HCT116 (cell line): Measurements from ENCODE around the gene IGF2R. TPM values are rescaled to one million over a fixed set of nuclear protein-coding genes. Genes with fewer than 3 reads are reported as not detected.

Experiments
- ATAC-seq: fragments of 200-7000 bp; cut with Tn5 transposase; 2 replicates; pipeline ENCODE4 v1.9.1; 2020; ENCODE audit warnings: mild to moderate bottlenecking, moderate library complexity
- BruUV-seq: library from RNA; stranded (reverse); fragments of 400-500 nt; replicated peaks from 2 replicates; lab custom pipeline; 2021; lab: Mats Ljungman, UMichigan
- CTCF ChIA-PET: fragments of 300-600 bp; sonication (Branson Sonifier 250); formaldehyde crosslinking; loops from one replicate; lab custom pipeline; 2021; ENCODE audit warnings: antibody characterized with exemption; lab: Charles Lee
- POLR2A ChIA-PET: fragments of 300-600, 350-600 bp; sonication (Branson Sonifier 250); formaldehyde crosslinking; loops from one replicate; lab custom pipeline; 2021; ENCODE audit warnings: antibody characterized with exemption; lab: Charles Lee
- RAD21 ChIA-PET, 2 experiments: fragments of 300-600 bp; sonication (Branson Sonifier 250); formaldehyde crosslinking; loops; one replicate each; lab custom pipeline; 2023; ENCODE audit warnings: low total read pairs in 2 of 2; ENCODE audit not compliant: uncharacterized antibody in 2 of 2, unreplicated experiment in 2 of 2, low non-redundant PET in 1 of 2; lab: Charles Lee
- DNase-seq: peaks from one replicate; pipeline ENCODE4 v3.0.0-alpha.2; 2010; ENCODE audit warnings: low read depth, low spot score
- H2AFZ ChIP-seq: fragments of 200-600 bp; shearing (Covaris generic), sonication (generic); 2 replicates; pipeline ENCODE4 v1.6.1; 2017; ENCODE audit warnings: low read depth, mixed run types, mixed read lengths, antibody characterized with exemption, low read length; ENCODE audit not compliant: poor library complexity, severe bottlenecking
- H3K27ac ChIP-seq: 2 replicates; pipeline ENCODE4 v1.5.1; 2012; ENCODE audit warnings: low read depth, low read length
- H3K27me3 ChIP-seq: fragments of 200-600 bp; sonication (generic); 2 replicates; pipeline ENCODE4 v1.6.1; 2016; ENCODE audit warnings: mixed run types, low read length, mixed read lengths; ENCODE audit not compliant: insufficient read depth
- H3K36me3 ChIP-seq, 2 experiments: fragments of 200-500 bp in 1 of 2; fragments of 200-600 bp in 1 of 2; sonication (Bioruptor generic) in 1 of 2; sonication (generic) in 1 of 2; 2 replicates each; pipeline versions ENCODE4 v1.5.1 to v1.6.1; 2014 to 2016; ENCODE audit warnings: low read length in 2 of 2, inconsistent platforms in 1 of 2, mixed read lengths in 1 of 2, mixed run types in 1 of 2; ENCODE audit not compliant: insufficient read depth in 2 of 2, control insufficient read depth in 1 of 2
- H3K4me1 ChIP-seq, 2 experiments: fragments of 200-600 bp in 1 of 2; sonication (generic) in 1 of 2; 2 replicates each; pipeline versions ENCODE4 v1.5.1 to v1.6.1; 2012 to 2017; ENCODE audit warnings: low read length in 2 of 2, inconsistent platforms in 1 of 2, mild to moderate bottlenecking in 1 of 2, mixed read lengths in 1 of 2, mixed run types in 1 of 2, moderate library complexity in 1 of 2; ENCODE audit not compliant: insufficient read depth in 2 of 2, control insufficient read depth in 1 of 2
- H3K4me2 ChIP-seq: fragments of 200-600 bp; sonication (generic); 2 replicates; pipeline ENCODE4 v1.6.1; 2017; ENCODE audit warnings: mixed run types, low read length, mixed read lengths
- H3K4me3 ChIP-seq, 2 experiments: fragments of 200-600 bp in 1 of 2; sonication (generic) in 1 of 2; replicated peaks in 1 of 2; 2 replicates each; pipeline ENCODE4 v1.5.1; 2011 to 2016; ENCODE audit warnings: low read length in 2 of 2, control low read depth in 1 of 2, low read depth in 1 of 2, mild to moderate bottlenecking in 1 of 2, mixed read lengths in 1 of 2, mixed run types in 1 of 2
- H3K79me2 ChIP-seq: fragments of 200-600 bp; sonication (generic); 2 replicates; pipeline ENCODE4 v1.6.1; 2017; ENCODE audit warnings: mild to moderate bottlenecking, mixed run types, low read length, moderate library complexity, mixed read lengths; ENCODE audit not compliant: insufficient read depth
- H3K9ac ChIP-seq: fragments of 200-600 bp; sonication (generic); 2 replicates; pipeline ENCODE4 v1.6.1; 2016; ENCODE audit warnings: low read length, mixed read lengths
- H3K9me2 ChIP-seq: fragments of 200-600 bp; sonication (generic), shearing (Covaris generic); 2 replicates; pipeline ENCODE4 v1.6.1; 2017; ENCODE audit warnings: mixed run types, mild to moderate bottlenecking, moderate library complexity; ENCODE audit not compliant: insufficient read depth
- H3K9me3 ChIP-seq, 2 experiments: fragments of 200-500 bp in 1 of 2; fragments of 200-600 bp in 1 of 2; sonication (Bioruptor generic) in 1 of 2; sonication (generic) in 1 of 2; 2 replicates each; pipeline ENCODE4 v1.6.1; 2014 to 2017; ENCODE audit warnings: low read length in 2 of 2, mixed read lengths in 2 of 2, inconsistent platforms in 1 of 2, low read depth in 1 of 2, mild to moderate bottlenecking in 1 of 2, mixed run types in 1 of 2, moderate library complexity in 1 of 2; ENCODE audit not compliant: control insufficient read depth in 1 of 2, insufficient read depth in 1 of 2
- H4K20me1 ChIP-seq: fragments of 200-600 bp; sonication (generic), shearing (Covaris generic); 2 replicates; pipeline ENCODE4 v1.6.1; 2017; ENCODE audit warnings: mixed run types, mild to moderate bottlenecking, moderate library complexity; ENCODE audit not compliant: insufficient read depth
- CBX3 ChIP-seq: IDR thresholded peaks from 2 replicates; pipeline ENCODE4 v1.6.1; 2012; ENCODE audit warnings: low read depth
- CEBPB ChIP-seq: IDR thresholded peaks from 2 replicates; pipeline ENCODE4 v1.6.1; 2012; ENCODE audit warnings: low read depth
- EZH2 ChIP-seq: fragments of 200-600 bp; sonication (generic); IDR thresholded peaks from 2 replicates; pipeline ENCODE4 v1.6.1; 2017; ENCODE audit warnings: antibody characterized with exemption, mixed run types
- EZH2phosphoT487 ChIP-seq: fragments of 200-600 bp; IDR thresholded peaks from 2 replicates; pipeline ENCODE4 v1.6.1; 2018; ENCODE audit warnings: antibody characterized with exemption, borderline replicate concordance
- FOSL1 ChIP-seq: IDR thresholded peaks from 2 replicates; pipeline ENCODE4 v1.6.1; 2012; ENCODE audit warnings: low read depth
- JUND ChIP-seq: IDR thresholded peaks from 2 replicates; pipeline ENCODE4 v1.6.1; 2012
- POLR2A ChIP-seq: IDR thresholded peaks from 2 replicates; pipeline ENCODE4 v1.7.0; 2011; ENCODE audit warnings: borderline replicate concordance; ENCODE audit not compliant: insufficient read depth, insufficient read length; ENCODE audit errors: extremely low read depth
- POLR2AphosphoS5 ChIP-seq: IDR thresholded peaks from 2 replicates; pipeline ENCODE4 v1.6.1; 2011; ENCODE audit warnings: mild to moderate bottlenecking, low read depth, low read length, moderate library complexity
- RAD21 ChIP-seq: IDR thresholded peaks from 2 replicates; pipeline ENCODE4 v1.6.1; 2012; ENCODE audit warnings: low read depth, mild to moderate bottlenecking
- SIN3A ChIP-seq: IDR thresholded peaks from 2 replicates; pipeline ENCODE4 v1.6.1; 2012; ENCODE audit warnings: low read depth
- SP1 ChIP-seq: IDR thresholded peaks from 2 replicates; pipeline ENCODE4 v1.6.1; 2012; ENCODE audit warnings: low read depth
- SRF ChIP-seq: IDR thresholded peaks from 2 replicates; pipeline ENCODE4 v1.6.1; 2012; ENCODE audit warnings: low read depth
- ZBTB33 ChIP-seq: IDR thresholded peaks from 2 replicates; pipeline ENCODE4 v1.6.1; 2011; ENCODE audit warnings: mild to moderate bottlenecking, low read length, moderate library complexity; ENCODE audit not compliant: insufficient replicate concordance; ENCODE audit errors: extremely low read depth
- ZFX ChIP-seq: fragments of 450-650 bp; IDR thresholded peaks from 2 replicates; pipeline ENCODE4 v1.6.1; 2017
- ZNF274 ChIP-seq: fragments of 200-500 bp; sonication (Bioruptor generic); IDR thresholded peaks from 2 replicates; pipeline ENCODE4 v1.6.1; 2014; ENCODE audit warnings: mild to moderate bottlenecking, low read depth, low read length, inconsistent platforms
- intact Hi-C: fragments of 100-400 bp; cut with micrococcal nuclease; formaldehyde crosslinking; loops from 2 replicates; pipeline ENCODE4 v1.10.0; 2022
- total RNA-seq: library from RNA; stranded (reverse); gene quantifications from one replicate; pipeline ENCODE4 v1.2.1, GENCODE V29; 2021; ENCODE audit not compliant: unreplicated experiment
- TF ChIP-seq, protein P1 (sequence below): IDR thresholded peaks from 2 replicates; pipeline ENCODE4 v1.6.1; 2012
- TF ChIP-seq, protein P2 (sequence below), 3 experiments: fragments of 200-600 bp in 1 of 3; sonication (generic) in 1 of 3; IDR thresholded peaks in 2 of 3; conservative IDR thresholded peaks in 1 of 3; 2 replicates each; pipeline ENCODE4 v1.5.1; 2012 to 2017; ENCODE audit warnings: low read depth in 2 of 3, low read length in 2 of 3, antibody characterized with exemption in 1 of 3, borderline replicate concordance in 1 of 3, control low read depth in 1 of 3, mild to moderate bottlenecking in 1 of 3, mixed read lengths in 1 of 3, mixed run types in 1 of 3, moderate library complexity in 1 of 3; ENCODE audit not compliant: insufficient read depth in 1 of 3
- TF ChIP-seq, protein P3 (sequence below): IDR thresholded peaks from 2 replicates; pipeline ENCODE4 v1.6.1; 2012; ENCODE audit warnings: low read depth

Gene IGF2R
- total RNA-seq, 1 experiment from 2014 or later = 37.0 TPM

DNA sequence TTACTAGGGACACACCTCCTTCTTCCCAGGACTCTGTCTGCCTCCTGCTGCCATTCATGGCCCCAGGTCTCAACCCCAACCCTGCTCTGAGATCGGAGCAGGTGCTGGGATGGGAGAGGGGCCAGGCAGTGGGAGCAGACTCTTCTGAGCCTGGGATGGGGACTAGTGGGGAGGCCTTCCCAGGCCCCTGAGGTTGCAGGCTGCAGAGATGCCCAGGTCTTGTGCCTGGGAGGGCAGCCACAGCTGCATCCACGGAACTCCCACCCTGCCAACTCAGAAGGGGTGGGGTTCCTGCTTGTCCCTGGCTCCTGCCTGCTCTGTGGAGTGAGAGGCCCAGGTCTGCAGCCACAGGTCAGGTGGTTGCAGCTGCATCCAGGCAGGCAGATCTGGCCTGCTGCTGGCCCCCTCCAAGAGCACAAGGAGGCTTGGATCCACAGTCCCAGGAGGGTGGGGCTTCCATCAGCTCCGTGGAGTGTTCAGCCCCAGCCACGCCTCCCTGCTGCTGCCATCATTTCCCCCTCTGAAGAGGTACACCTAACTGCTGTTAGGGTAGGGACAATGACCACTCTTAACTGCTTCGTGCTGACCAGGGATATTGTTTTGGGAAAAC, 149.8 kb downstream of the IGF2R start:
- no peaks in the 10 kb centered on the region for H3K27me3 ChIP-seq
- no peak overlapping the region for H3K9ac ChIP-seq
- no peaks in the 10 kb centered on the region for H4K20me1 ChIP-seq
- no peaks in the 10 kb centered on the region for H3K36me3 ChIP-seq
- DNase-seq = no peak
- no peak overlapping the region for H2AFZ ChIP-seq
- intact Hi-C loops = no loop called here
- H3K9me3 ChIP-seq = peaks cover 6% of the 10 kb centered on the region in 2 experiments; a peak in 1 of 4 replicates
- BruUV-seq = no TSS peak
- H3K4me3 ChIP-seq = no peak overlapping the region
- no peak for ATAC-seq
- H3K27ac ChIP-seq = no peak overlapping the region
- RAD21 ChIA-PET = no interaction called here
- TF ChIP-seq JUND (no peak), CEBPB (no peak), SRF (no peak), SIN3A (no peak), POLR2AphosphoS5 (no peak), EZH2phosphoT487 (no peak), RAD21 (no peak), EZH2 (no peak), ZFX (no peak), SP1 (no peak), POLR2A (no peak), FOSL1 (no peak), ZNF274 (no peak), ZBTB33 (no peak), CBX3 (no peak)
- TF ChIP-seq, protein P1, sequence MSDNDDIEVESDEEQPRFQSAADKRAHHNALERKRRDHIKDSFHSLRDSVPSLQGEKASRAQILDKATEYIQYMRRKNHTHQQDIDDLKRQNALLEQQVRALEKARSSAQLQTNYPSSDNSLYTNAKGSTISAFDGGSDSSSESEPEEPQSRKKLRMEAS = no peak
- TF ChIP-seq, protein P2, sequence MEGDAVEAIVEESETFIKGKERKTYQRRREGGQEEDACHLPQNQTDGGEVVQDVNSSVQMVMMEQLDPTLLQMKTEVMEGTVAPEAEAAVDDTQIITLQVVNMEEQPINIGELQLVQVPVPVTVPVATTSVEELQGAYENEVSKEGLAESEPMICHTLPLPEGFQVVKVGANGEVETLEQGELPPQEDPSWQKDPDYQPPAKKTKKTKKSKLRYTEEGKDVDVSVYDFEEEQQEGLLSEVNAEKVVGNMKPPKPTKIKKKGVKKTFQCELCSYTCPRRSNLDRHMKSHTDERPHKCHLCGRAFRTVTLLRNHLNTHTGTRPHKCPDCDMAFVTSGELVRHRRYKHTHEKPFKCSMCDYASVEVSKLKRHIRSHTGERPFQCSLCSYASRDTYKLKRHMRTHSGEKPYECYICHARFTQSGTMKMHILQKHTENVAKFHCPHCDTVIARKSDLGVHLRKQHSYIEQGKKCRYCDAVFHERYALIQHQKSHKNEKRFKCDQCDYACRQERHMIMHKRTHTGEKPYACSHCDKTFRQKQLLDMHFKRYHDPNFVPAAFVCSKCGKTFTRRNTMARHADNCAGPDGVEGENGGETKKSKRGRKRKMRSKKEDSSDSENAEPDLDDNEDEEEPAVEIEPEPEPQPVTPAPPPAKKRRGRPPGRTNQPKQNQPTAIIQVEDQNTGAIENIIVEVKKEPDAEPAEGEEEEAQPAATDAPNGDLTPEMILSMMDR (IDR thresholded peaks at IDR 0.05 in 2 of 3, conservative IDR thresholded peaks at IDR 0.05 in 1 of 3; ENCODE audit: borderline replicate concordance in 1 of 3, insufficient read depth in 1 of 3, low read depth in 2 of 3, low read length in 2 of 3) = no peak
- TF ChIP-seq, protein P3, sequence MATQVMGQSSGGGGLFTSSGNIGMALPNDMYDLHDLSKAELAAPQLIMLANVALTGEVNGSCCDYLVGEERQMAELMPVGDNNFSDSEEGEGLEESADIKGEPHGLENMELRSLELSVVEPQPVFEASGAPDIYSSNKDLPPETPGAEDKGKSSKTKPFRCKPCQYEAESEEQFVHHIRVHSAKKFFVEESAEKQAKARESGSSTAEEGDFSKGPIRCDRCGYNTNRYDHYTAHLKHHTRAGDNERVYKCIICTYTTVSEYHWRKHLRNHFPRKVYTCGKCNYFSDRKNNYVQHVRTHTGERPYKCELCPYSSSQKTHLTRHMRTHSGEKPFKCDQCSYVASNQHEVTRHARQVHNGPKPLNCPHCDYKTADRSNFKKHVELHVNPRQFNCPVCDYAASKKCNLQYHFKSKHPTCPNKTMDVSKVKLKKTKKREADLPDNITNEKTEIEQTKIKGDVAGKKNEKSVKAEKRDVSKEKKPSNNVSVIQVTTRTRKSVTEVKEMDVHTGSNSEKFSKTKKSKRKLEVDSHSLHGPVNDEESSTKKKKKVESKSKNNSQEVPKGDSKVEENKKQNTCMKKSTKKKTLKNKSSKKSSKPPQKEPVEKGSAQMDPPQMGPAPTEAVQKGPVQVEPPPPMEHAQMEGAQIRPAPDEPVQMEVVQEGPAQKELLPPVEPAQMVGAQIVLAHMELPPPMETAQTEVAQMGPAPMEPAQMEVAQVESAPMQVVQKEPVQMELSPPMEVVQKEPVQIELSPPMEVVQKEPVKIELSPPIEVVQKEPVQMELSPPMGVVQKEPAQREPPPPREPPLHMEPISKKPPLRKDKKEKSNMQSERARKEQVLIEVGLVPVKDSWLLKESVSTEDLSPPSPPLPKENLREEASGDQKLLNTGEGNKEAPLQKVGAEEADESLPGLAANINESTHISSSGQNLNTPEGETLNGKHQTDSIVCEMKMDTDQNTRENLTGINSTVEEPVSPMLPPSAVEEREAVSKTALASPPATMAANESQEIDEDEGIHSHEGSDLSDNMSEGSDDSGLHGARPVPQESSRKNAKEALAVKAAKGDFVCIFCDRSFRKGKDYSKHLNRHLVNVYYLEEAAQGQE = no peak
- H3K4me2 ChIP-seq = no peak overlapping the region
- POLR2A ChIA-PET = no interaction called here
- H3K4me1 ChIP-seq = no peaks in the 10 kb centered on the region
- CTCF ChIA-PET = no interaction called here
- no peaks in the 10 kb centered on the region for H3K79me2 ChIP-seq
- no peaks in the 10 kb centered on the region for H3K9me2 ChIP-seq
